Fibroblast of skin of left quadriceps (primary cell): ENCODE measurements around the gene ALX3.
A peak's percentile ranks its signal among the peaks of the same experiment; 100 is the strongest.
"Not testable (repeated sequence)": the region's sequence is repeated elsewhere in the genome, so short reads cannot be mapped to it uniquely, and the experiment has no call there.

Source experiments
- DNase-seq, 2 experiments: peaks; one replicate each; pipeline ENCODE4 v3.0.0-alpha.2; 2013; ENCODE audit warnings: low read depth in 2 of 2

ALX3 gene

DNA sequence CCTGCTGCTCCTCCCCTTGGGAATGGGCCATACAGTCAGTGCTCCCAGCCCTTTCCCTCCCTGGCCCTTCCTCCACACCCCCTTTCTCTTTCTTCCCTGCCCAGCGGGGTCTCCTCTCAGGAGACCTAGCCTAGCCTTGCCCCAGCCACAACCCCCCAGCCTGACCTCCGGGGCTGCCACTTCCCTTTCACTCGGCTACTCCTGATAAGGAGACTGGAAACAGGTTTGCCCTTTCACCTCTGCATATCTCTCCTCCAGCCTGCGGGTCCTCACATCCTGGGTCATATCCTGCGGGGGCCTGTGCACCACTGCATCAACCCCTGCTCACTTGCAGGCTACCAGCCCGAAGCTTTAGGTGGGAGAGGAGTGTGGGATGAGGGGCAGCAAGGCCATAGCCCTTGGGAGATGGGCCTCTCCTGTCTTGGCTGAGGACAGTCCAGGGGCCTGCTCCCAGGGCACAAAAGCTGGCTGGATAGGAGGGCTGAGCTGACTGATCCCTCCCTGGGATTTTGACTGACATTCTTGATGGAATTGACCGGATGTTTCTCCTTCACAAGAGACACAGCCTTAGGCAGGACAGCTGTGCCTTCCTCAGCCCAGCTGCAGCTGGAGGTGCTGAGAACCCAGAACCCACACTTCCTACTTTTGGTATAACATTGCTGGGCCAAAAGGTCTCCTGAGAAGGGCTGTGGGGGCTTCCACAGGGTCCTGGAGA is 19.2 kb upstream of the ALX3 start:
- DNase-seq = no peak

DNA sequence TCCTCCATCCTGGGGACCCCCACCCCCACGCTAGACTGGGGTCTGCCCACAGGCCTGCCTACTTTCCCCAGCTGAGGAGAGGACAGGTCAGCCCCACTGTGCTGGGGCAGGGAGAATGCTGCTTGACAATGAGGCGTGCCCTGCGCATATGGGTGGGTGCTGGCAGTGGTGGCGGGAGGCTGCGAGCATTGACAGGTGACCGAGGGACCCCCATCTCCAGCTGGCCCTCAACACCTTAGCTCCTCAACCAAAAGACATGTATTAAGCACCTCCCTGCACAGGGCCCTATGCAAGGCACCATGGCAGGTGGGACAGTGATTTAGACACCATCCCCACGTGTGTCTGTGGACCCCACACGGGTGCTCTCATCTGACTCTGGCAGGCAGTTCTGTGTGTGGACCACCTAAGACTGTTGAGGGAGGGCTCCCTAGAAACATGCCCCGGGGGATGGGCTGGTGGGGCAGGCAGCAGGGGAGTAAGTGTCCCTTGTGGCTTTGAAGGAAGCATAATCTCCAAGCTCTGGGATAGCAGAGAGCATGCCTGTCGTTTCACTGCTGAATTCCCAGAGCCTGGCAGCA is 18.4 kb upstream of the ALX3 start:
- no peak for DNase-seq

DNA sequence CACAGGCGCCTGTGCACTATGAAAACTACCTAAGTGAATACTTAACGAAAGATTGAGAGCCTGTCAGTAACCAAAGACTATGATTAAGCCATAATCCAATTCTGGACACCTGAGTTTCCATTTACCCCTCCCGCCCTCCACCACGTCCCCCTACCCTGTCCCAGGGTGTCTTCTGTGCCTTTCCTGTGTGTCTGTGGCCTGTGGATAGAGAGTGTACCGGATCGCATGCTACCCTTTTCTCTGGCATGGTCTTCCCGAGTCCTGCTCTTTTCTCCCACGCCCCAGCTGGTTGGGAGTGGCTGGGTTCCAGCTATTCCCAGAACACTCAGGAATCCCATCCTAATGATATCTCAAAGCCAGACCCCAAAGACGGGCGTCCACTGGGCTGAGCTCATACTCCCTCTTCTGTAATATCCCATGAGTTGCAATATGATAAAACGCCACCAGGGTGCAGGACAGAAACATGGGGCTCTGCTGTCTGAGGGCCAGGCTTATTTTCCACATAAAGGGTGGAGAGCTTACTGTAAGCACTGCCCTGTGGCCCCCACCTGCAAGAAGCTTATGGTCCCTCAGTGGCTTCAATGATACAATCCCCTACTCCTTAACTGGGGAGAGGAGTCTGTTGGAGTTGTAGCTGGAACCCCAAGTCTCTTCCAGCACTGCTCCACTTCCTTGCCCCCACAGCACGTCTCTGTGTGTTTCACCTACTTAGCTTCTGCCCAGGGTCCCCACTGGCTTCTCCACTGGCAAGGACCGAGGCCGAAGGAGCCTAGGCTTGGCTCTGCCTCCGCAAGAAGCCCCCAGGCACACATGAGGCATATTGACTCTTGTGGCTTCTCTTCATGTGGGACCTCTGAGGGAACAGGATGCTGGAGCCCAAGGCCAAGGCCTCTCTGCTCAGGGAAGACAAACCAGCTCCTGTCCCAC is 17.6 kb upstream of the ALX3 start:
- peak in 1 of 2 experiments; percentile 29 for DNase-seq

DNA sequence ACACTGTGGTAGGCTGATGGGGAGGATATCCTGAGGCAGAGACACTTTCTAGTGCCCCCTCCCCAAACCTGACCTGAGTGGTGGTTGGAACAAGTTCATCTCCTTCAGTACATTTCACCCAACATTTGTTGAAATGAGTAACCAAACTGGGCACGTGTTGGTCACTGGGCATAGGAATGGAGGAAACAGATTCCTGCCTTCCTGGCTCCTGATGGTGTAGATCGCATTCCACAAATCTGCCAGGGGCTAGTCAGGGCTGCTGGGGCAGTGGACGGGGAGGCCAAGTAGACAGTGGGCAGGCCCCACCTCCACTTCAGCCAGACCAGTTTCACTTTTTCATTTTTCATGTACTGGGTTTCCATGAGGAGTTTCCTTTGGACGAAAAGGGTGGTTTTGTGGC is 16.5 kb upstream of the ALX3 start:
- DNase-seq = no peak

DNA sequence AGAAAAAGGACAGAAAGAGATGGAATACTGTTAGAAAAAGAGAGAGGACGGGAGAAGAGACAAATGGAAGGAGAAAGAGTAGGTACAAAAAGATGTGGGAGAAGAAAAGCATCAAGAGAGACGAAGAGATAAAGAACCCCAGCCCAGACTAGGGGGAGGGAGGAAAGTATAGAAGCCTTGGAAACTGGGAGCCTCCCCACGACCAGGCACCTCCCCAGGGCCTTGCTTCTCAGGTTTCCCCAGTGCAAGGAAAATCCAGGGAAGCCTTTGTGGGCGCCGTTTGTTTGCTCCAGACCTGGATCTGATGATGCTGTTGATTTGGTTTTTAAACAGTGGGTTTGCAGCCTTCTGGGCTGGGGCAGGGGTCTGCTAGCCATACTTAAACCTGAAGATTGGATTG is 15.2 kb upstream of the ALX3 start:
- no peak for DNase-seq

DNA sequence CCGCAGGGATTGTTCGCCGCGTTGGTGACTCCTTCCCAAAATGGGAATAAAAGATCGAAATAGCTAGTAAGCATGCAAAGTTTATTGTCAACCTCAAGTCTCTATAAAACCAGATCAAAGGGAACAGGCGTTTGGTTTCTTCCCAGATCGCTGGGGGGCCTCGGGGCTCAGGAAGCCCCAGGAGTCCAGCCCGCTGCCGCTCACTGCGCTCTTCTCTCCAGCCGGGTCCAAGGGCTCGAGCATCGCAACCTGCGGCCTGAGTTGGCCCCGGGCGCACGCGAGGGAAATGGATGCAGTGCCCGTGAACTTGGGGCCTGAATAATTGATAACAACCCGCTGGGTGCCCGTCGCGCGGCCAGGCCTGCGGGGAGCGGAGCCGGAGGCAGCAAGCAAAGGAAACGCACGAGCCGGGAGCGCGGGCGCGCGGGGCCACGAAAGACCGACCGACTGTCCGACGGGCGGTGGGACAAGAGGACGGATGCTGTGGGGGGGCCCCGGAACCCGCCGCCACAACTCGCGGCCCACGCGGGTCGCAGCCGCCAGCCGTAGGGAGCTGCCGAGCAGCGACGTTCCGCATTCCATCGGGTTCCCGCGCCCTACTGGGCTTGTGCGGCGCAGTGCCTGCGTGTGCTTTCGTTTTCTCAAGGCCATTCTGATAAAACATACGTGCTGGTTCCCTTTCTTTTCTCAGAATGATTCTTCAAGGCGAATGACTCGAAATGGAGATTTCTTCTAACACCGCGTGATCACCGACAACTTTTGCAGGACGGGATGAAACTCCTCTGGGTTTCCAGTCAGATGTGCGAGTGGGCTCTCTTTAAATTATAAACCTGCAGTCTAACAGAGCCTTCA is 14.0 kb upstream of the ALX3 start:
- no peak for DNase-seq

DNA sequence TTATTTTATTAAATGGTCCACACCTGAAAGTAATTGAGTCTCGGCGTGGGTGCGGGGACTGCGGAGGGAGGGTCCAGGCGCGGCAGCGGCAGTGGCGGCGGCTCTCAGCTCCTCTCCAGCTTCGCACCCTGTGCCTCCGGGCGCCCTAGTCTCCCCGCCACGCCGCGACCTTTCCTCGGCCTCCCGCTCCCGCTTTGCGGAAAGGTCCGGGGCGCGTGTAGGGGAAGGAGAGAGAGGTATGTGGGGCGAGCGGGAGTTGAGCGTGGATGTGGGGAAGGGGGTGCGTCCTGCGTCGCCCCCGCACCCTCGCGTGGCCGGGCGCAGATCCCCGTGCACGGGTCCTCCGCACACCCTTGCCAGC is 13.4 kb upstream of the ALX3 start:
- no peak for DNase-seq

DNA sequence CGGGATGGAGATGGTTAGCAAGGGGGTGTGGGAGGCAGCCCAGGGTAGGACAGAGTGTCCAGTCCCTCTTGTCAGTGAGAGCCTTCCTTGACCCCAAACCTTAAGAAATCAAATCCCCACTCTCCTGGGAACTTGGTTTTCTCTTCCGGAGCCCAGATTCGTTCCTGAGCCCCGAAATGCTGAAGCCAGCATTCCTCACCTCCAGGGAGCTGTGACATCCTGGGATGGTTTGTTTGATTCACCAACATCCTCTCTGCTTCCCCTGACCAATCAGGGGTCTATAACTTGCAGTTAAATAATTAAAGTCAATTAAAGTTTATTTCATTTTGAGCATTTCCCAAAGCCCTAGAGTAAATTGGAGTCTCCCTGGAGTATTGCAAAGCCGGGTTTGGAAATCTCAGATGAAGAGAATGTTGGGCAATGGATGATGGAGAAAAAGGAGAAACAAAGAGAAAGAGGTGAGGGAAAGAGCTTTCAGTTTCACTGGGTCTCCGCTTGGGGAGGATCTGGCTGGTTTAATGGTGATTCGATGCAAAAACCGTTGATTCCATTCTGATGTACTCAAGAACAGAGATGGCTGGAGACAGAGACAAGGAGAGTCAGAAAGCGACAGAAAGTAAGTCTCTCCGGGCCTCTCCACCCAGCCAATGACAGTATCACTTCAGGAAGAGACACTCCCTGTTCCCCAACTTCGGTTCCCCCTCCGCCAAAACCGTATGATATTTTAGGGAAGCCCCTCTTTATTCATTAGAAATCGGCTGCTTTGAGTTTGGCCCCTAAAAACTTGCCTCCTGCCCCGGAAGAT is 12.8 kb upstream of the ALX3 start:
- DNase-seq = no peak

DNA sequence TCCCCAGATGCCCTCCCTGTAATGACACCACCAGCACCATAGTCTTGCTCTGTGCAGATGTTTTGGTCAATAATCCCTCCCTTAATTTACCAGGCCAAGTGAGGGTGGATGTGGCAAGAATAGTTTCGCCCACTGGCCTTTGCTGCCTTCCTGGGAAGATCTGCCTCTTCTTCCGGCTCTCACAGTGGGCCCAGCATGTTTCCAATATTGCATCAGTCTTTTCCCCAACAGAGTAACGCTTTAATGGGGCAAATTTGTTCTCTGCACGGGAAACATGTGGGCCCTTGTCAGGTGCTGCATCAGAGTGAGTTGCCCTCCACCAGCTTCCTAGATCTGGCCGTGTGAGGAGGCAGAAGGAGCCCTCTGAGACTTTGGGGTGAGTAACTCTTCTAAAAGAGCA is 12.0 kb upstream of the ALX3 start:
- DNase-seq = no peak

DNA sequence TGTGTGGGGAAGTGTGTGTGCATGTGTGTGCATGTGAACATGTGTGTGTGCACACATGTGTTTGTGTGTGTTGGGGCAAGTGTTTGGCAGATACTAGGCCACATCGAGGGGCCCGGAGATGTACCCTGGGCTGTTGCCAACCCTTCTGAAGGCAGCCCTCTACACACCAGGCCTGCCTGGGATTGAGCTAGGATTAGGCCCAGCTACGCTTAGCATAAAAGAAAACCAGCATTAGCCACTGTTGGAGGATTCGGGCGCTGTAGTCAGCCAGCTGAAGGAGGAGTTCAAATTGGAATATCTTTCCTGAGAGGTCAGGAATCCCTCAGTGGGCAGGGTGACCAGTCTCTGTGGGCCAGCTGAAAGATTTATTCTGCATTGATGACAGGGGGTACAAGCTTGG is 10.6 kb upstream of the ALX3 start:
- DNase-seq = no peak

DNA sequence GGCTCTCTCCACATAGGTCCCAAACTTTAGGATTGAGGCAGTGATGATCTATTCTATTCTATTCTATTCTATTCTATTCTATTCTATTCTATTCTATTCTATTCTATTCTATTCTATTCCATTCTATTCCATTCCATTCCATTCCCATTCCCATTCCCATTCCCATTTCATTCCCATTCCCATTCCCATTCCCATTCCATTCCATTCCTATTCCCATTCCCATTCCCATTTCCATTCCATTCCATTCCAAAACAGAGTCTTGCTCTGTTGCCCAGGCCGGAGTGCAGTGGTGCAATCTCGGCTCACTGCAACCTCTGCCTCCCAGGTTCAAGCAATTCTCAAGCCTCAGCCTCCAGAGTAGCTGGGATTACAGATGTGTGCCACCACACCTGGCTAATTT is 9.5 kb upstream of the ALX3 start:
- not testable (repeated sequence) for DNase-seq

DNA sequence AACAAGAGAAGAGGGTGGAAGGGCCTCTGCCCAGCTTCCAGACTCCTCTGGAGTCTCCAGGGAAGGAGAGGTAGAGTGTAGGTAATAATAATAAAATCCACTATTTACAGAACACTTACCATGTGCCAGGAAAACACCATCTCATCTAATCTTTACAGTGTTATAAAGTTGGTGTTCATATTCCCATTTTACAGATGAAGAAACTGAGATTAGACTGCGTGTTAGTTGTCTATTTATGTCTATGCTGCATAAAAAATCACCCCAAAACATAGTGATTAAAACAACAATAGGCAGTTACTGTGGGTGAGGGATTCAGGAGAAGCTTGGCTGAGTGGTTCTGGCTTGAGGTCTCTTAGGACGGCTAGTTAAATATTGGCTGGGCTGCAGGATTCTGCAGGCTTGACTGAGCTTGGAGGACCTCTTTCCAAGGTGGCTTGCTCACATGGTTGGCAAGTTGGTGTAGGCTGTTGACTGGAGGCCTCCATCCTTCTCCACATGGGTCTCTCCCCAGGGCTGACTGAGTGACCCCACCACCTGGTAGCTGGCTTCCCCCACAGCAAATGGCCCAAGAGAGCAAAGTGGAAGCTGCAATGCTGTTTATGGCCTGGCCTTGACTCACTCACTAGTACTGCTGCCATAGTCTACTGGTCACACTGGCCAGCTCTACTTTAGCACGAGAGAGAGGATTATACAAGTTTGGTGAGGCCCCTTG is 6.5 kb upstream of the ALX3 start:
- no peak for DNase-seq

DNA sequence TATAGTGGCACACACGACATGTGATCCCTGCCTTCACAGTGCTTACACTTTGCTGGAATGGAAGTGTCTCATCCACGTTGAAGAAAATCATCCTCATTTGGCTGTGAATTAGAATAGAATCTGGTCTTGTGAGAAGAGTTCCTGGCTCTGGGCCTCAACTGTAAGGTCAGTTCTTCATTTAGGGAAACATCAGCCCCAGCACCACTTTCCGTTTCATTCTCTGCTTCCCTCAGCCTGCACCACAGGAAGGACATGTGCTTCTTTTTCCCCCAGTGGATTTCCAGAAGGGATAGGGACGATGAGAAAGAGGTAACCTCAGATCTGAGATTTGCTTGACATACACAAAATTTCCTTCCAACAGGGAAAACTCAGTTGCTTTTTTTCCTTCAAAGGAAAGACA is 3.7 kb upstream of the ALX3 start:
- no peak for DNase-seq

DNA sequence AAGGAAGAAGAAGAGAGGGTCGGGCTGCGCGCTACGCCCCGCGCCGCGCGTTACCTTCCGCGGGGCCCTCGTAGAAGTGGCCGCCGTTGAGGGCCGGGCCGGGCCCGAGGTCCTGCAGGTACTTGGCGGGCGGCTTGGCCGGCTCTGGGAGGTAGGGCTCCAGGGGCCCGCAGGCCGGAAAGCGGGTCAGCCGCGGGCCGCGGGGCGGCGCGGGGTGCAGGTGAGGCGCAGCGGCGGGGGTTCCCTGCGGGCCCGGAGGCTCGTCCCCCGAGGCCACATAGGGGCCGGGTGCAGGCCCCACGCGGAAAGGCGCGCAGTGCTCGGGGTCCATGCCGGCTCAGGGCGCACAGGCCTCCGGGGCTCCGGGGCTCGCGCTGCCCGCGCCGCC is 196 bp downstream of the ALX3 start:
- no peak for DNase-seq

DNA sequence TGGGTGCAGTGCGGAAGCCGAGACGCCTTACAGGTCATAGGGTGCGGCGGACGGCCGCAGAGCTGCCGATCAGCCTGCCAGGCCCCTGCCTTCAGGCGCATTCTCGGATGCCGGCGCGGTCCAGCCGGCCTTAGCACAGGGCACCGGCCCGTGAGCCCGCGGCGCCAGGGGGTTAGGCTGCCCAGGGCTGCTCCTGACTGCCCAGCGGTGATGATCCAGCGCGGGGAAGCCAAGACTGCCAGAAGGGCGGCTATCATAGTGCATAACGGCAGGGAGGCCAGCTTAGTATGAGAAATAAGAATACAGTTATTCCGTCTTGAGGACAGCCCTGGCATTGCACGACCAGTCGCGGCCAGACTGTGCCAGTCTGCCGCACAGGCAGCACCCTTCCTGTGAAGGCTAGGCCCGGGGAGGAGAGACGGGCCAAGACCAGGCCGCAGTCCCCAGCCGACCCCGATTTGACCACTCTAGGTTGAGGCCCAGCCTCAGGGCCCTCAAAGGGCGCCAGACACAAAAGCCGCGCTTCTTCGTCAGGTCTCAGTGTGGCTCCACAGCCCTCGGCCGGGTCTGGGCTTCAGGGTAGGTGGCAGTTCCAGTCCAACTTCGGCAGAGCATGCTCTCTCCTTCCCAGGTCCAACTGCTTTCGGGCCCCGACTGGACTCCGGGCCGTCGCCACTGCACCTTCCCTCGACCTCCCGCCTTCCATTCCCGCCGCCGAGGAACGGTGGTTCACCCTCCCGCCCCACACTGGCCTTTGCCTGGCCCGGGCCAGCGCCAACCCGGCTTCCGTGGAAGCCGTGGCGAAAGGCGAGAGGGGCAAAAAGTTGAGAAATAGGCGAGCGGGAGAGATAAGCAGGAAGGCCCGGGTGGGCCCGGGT is 829 bp downstream of the ALX3 start:
- DNase-seq = no peak

DNA sequence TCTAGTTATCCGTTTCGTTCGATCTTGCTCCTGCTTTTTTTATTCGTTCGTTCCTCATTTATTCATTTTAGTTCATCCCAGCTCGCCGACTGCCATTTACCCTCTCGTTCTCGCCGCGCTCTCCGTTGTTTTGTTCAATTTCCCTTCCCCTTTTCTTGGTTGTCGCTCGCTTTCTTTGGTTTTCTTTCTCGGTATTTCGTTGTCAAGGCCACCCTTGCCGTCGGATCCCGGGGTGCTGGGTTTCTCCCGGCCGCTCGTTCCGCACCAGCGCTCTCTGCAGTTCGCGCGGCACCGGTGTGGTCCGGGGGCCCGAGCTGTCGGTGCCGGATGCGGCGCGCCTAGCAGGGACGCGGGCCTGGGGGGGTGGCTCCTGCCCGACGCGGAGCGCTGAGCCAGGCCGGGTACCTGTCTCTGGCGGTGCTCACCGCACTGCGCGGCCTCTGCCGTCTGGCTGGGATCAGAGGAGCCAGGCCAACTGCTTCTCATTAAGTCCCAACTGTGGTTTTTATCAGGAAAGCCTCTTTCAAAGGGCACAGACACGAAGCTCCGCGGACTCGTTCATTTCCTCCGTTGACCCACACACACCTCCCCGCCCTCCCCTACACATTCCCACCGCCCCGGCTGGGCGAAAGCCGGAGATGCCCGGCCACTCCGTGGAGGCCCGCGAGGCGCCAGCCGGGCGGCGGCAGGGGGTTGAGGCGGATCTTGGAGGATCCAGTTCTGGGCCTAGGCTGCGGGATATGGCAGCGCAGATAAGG is 1.6 kb downstream of the ALX3 start:
- DNase-seq = no peak

DNA sequence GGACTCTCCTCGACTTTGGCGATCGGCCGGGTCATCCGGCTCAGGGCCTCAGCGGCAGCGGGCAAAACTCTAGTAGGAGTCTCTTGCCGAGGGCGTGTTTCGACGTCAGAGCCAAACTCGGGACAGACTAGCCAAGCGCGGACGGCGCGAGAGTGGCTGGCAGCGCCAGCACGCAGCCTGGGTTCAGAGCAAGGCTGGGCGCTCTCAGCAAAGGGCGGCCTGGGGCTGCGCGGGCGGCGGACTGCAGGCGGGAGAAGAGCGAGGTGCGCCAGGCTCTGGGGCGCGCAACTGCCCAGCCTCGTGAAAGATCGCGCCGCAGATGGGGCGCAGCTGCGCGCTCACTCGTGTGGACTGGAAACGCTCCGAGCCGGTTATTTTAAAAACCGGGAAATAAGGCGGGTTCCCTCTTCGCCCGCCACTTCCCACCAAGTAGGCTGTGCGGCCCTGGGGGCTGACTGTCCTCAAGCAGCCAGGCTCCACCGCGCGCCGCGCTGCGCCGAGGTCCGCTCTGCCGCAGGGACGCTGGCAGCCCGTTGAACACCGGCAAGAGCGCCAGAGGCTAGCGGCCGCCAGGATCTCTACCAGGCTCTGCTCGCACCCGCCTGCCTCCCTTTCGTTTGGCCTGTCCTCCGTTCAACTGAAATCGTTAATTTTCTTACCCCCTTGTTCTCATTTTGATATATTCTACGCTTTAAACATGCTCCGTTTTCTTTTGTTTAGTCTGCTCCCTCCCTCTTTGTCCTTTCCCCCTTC is 2.4 kb downstream of the ALX3 start:
- DNase-seq = no peak

DNA sequence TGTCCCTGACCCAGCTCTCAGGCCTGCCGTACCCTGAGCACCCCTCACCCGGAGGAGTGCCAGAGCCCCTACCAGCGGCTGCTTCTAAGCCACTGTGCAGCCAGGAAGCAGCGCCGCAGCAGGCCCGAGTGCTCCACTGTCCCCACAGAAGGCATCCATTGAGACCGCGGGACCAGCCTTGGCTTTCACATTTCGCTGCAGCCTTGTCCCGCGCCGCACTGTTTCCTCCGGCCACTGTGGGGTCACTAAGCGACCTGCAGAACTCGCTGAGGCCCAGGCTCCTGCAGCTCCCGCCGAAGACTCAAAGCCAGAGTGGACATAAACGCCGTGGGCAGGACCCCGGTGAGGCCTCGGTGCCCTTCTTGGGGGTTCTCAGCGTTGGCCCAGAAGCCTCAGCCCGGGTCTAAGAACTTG is 3.0 kb downstream of the ALX3 start:
- no peak for DNase-seq
